ENCODE results near the gene CCDC167. TPM values are rescaled to one million over a fixed set of nuclear protein-coding genes. Genes with fewer than 3 reads are reported as not detected.

Gene CCDC167
- total RNA-seq, 1 donor from 2014 or later = 24.8 TPM

- Mint-ChIP-seq H3K36me3 (peaks cover 54% of the 10 kb centered on the region), H3K27ac (no peak overlapping the region), H3K27me3 (ENCODE audit: low read depth) (no peaks in the 10 kb centered on the region), H3K4me3 (no peak overlapping the region), H3K4me1 (peaks cover 11% of the 10 kb centered on the region), H3K9me3 (no peaks in the 10 kb centered on the region)
- no peak for DNase-seq (ENCODE audit: low spot score in 2 of 2, unreplicated experiment in 2 of 2)
- TF ChIP-seq CTCF (IDR thresholded peaks at IDR 0.05; ENCODE audit: unreplicated experiment) = no peak
Measured at GRCh38 chr6:37456816-37457560, 42.7 kb downstream of the CCDC167 start.

GRCh38 chr6:37456126-37456525, 43.6 kb downstream of the CCDC167 start:
- Mint-ChIP-seq H3K9me3 (no peaks in the 10 kb centered on the region), H3K36me3 (peaks cover 50% of the 10 kb centered on the region), H3K27me3 (ENCODE audit: low read depth) (no peaks in the 10 kb centered on the region), H3K4me3 (no peak overlapping the region), H3K27ac (no peak overlapping the region), H3K4me1 (peaks cover 19% of the 10 kb centered on the region)
- TF ChIP-seq CTCF (IDR thresholded peaks at IDR 0.05; ENCODE audit: unreplicated experiment) = no peak
- DNase-seq (ENCODE audit: low spot score in 2 of 2, unreplicated experiment in 2 of 2) = no peak

- no peak overlapping the region for H3K4me3 Mint-ChIP-seq
- no peaks in the 10 kb centered on the region for H3K27me3 Mint-ChIP-seq (ENCODE audit: low read depth)
- no peak for TF ChIP-seq CTCF (IDR thresholded peaks at IDR 0.05; ENCODE audit: unreplicated experiment)
- H3K4me1 Mint-ChIP-seq = peaks cover 19% of the 10 kb centered on the region
- H3K36me3 Mint-ChIP-seq = peaks cover 50% of the 10 kb centered on the region
- no peaks in the 10 kb centered on the region for H3K9me3 Mint-ChIP-seq
- peak overlapping the region; percentile 43 for H3K27ac Mint-ChIP-seq
- DNase-seq (ENCODE audit: low spot score in 2 of 2, unreplicated experiment in 2 of 2) = no peak
Measured at GRCh38 chr6:37454420-37455140, 45.1 kb downstream of the CCDC167 start.

- Mint-ChIP-seq H3K36me3 (peaks cover 43% of the 10 kb centered on the region), H3K4me1 (peaks cover 19% of the 10 kb centered on the region), H3K27ac (peak overlapping the region; percentile 4), H3K27me3 (ENCODE audit: low read depth) (no peaks in the 10 kb centered on the region), H3K4me3 (no peak overlapping the region), H3K9me3 (no peaks in the 10 kb centered on the region)
- no peak for TF ChIP-seq CTCF (IDR thresholded peaks at IDR 0.05; ENCODE audit: unreplicated experiment)
- no peak for DNase-seq (ENCODE audit: low spot score in 2 of 2, unreplicated experiment in 2 of 2)
Measured at GRCh38 chr6:37452522-37452921, 47.2 kb downstream of the CCDC167 start.

- Mint-ChIP-seq H3K4me1 (peaks cover 19% of the 10 kb centered on the region), H3K9me3 (no peaks in the 10 kb centered on the region), H3K36me3 (peaks cover 43% of the 10 kb centered on the region), H3K27me3 (ENCODE audit: low read depth) (no peaks in the 10 kb centered on the region), H3K4me3 (no peak overlapping the region), H3K27ac (peak overlapping the region; percentile 44)
- no peak for DNase-seq (ENCODE audit: low spot score in 2 of 2, unreplicated experiment in 2 of 2)
- no peak for TF ChIP-seq CTCF (IDR thresholded peaks at IDR 0.05; ENCODE audit: unreplicated experiment)
Measured at GRCh38 chr6:37451441-37452193, 48.1 kb downstream of the CCDC167 start.
